ENCODE measurements around the gene STRN3. TPM values are rescaled to one million over a fixed set of nuclear protein-coding genes. Genes with fewer than 3 reads are reported as not detected.
"Not testable (repeated sequence)": the region's sequence is repeated elsewhere in the genome, so short reads cannot be mapped to it uniquely, and the experiment has no call there.

The STRN3 gene
- total RNA-seq, 2 experiments from 2014 or later: 21.8 to 24.1 TPM

DNA sequence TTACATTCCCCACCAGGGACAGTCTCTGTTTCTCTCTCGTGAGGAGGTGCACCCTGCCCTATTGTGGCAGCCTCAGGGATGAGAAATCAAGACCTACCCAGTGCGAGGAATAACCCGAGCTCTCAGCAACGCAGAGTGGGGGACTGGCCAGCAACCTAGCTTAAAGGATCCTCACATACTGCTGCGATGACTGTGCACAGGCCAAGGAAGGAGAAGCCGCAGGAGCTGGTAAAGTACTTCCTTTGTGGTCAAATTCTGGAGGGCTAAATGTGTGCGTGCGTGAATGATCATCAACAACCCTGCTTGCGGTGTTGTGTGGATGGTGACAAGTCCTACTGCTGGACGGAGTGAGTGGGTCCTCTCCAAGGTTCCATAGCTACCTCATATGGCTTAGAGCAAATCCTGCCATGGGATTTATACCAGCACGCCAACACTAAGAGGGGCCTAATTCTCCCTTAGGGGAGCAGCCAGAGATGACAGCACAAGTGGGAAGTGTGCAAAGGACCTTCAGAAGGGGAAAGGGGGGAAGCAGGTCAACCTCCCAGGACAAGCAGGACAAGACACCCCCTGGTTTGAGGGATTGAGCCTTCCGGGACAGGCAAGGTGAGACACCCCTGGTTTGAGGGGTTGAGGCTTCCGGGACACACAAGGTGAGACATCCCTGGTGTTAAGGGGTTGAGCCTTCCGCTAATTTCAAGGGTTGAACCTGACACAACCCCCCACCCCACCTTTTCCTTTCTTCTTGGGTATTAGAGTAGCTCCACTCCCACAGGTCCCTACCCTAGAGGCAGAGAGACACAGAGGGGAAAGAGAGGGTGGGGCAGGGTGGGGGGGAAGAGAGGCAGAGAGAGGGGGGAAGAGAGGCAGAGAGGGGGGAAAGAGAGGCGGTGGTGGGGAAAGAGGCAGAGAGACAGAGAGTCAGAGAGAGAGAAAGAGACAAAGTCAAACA, 59.5 kb downstream of the STRN3 start:
- Mint-ChIP-seq H3K9me3 (peaks cover 12% of the 10 kb centered on the region), H3K36me3 (peaks cover 46% of the 10 kb centered on the region)

DNA sequence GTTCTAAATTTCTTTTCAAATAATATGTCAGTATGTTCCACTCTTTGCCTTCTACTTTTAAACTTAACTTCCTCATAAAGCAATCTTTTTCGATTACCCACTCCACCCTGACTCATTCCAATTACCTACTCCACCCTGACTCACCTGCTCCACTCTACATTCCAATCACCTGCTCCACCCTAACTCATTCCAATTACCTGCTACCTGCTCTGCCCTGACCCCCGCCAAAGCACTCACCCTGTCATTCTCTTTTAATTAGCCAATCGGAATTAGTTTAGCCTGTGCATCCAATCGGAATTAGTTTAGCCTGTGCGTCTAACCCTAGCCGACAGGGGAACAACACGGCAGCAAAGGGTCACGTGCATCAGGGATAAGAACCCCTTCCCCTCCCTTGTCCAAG, 60.3 kb downstream of the STRN3 start:
- DNase-seq; H3K4me3 Mint-ChIP-seq; H3K27ac Mint-ChIP-seq; H3K27me3 Mint-ChIP-seq; POLR2A ChIA-PET; ATAC-seq (ENCODE audit: low read depth): not testable (repeated sequence)
- peaks cover 43% of the 10 kb centered on the region for H3K36me3 Mint-ChIP-seq
- H3K4me1 Mint-ChIP-seq: peaks cover 13% of the 10 kb centered on the region
- H3K9me3 Mint-ChIP-seq: peaks cover 12% of the 10 kb centered on the region

More for the DNA sequence above, 59.5 kb downstream of the STRN3 start:
- ATAC-seq (ENCODE audit: low read depth) (no peak), DNase-seq (no peak)
- Mint-ChIP-seq H3K4me3 (no peak overlapping the region), H3K27me3 (no peaks in the 10 kb centered on the region), H3K4me1 (peaks cover 13% of the 10 kb centered on the region), H3K27ac (no peak overlapping the region)
- POLR2A ChIA-PET: no interaction called here

DNA sequence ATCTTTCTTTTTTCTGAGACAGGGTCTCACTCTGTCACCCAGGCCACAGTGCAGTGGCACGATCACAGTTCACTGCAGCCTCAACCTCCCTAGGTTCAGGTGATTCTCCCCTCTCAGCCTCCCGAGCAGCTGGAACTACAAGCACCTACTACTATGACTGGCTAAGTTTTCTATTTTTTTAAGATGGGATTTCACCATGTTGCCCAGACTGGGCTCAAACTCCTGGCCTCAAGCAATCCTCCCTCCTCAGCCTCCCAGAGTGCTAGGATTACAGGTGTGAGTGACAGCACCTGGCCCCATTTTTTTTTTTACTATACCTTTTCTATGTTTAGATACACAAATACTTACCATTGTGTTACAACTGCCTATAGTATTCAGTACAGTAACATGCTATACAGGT, 63.6 kb downstream of the STRN3 start:
- H3K27me3 Mint-ChIP-seq; H3K27ac Mint-ChIP-seq; H3K4me3 Mint-ChIP-seq; ATAC-seq (ENCODE audit: low read depth); DNase-seq; POLR2A ChIA-PET: not testable (repeated sequence)
- peaks cover 13% of the 10 kb centered on the region for H3K4me1 Mint-ChIP-seq
- peaks cover 52% of the 10 kb centered on the region for H3K36me3 Mint-ChIP-seq
- peaks cover 12% of the 10 kb centered on the region for H3K9me3 Mint-ChIP-seq

DNA sequence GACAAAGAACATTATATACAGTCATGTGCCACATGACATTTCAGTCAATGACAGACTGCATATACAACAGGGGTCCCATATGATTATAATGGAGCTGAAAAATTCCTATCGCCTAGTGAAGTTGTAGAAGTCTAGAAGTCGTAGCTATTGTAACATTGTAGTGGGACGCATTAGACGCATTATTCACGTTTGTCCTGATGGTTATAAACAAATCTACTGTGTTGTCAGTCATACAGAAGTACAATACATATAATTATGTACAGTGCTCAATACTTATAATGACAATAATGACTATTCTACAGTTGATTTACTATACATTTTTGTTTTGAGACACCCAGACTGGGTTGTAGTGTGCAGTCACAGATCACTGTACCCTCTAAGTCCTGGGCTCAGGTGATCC, 64.8 kb downstream of the STRN3 start:
- Mint-ChIP-seq H3K4me1 (peaks cover 10% of the 10 kb centered on the region), H3K27ac (no peak overlapping the region), H3K36me3 (peaks cover 43% of the 10 kb centered on the region), H3K27me3 (no peaks in the 10 kb centered on the region), H3K4me3 (no peak overlapping the region), H3K9me3 (peaks cover 8% of the 10 kb centered on the region)
- ATAC-seq (ENCODE audit: low read depth) (no peak), DNase-seq (no peak)
- POLR2A ChIA-PET: no interaction called here

DNA sequence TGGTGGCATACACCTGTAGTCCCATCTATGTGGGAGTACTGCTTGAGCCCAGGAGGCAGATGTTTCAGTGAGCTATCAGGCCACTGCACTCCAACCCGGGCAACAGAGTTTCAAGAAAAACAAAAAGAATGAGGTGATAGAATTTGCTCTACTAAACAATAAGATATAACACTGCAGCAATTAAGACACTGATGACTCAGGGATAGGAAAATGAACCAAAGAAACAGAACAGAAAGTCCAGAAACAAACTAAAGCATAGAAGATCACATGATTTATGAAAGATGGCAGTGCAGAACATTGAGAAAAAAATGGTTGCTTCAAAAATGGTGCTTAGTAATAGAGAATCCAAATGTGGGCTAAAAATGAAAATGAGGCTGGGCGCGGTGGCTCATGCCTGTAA, 66.0 kb downstream of the STRN3 start:
- peaks cover 2% of the 10 kb centered on the region for H3K9me3 Mint-ChIP-seq
- no peaks in the 10 kb centered on the region for H3K27me3 Mint-ChIP-seq
- DNase-seq: no peak
- POLR2A ChIA-PET: no interaction called here
- H3K36me3 Mint-ChIP-seq: peaks cover 37% of the 10 kb centered on the region
- peaks cover 10% of the 10 kb centered on the region for H3K4me1 Mint-ChIP-seq
- H3K27ac Mint-ChIP-seq: no peak overlapping the region
- no peak for ATAC-seq (ENCODE audit: low read depth)
- no peak overlapping the region for H3K4me3 Mint-ChIP-seq

DNA sequence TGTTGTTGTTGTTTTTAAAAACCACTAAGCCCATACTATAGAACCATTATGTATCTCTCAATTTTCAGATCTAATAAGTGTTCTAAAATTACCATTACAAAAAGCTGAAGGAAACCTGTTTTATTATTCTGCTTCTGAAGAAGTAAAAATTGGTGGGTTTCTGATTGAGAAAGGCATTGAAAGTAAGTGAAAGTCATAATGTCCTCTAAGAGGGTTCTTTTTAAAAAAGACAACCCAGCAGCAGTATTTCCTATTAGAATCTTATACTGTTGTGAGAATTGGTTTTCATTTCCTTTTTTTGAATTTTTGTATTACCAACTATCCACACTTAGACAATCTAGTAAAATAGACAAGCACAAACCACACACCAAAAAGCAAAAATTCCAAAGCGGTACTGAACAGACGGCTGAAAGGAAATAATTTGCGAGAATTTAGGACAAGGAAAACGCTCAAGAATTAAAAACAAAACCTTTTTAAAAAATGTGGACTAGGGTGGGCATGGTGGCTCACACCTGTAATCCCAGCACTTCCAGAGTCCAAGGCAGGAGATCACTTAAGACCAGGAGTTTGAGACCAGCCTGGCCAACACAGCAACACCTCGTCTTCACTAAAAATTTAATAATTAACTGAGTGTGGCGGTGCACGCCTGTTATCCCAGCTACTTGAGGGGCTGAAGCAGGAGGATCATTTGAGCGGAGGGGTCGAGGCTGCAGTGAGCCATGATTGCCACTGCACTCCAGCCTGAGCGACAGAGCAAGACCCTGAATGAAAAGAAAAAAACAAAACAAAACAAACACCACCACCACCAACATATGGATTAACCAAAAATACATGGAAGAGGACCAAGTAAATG, 67.4 kb downstream of the STRN3 start:
- H3K36me3 Mint-ChIP-seq: peaks cover 29% of the 10 kb centered on the region
- no peak overlapping the region for H3K27ac Mint-ChIP-seq
- no peaks in the 10 kb centered on the region for H3K9me3 Mint-ChIP-seq
- DNase-seq (no peak), ATAC-seq (ENCODE audit: low read depth) (no peak)
- H3K27me3 Mint-ChIP-seq: no peaks in the 10 kb centered on the region
- H3K4me1 Mint-ChIP-seq: peaks cover 8% of the 10 kb centered on the region
- POLR2A ChIA-PET: no interaction called here
- H3K4me3 Mint-ChIP-seq: no peak overlapping the region

DNA sequence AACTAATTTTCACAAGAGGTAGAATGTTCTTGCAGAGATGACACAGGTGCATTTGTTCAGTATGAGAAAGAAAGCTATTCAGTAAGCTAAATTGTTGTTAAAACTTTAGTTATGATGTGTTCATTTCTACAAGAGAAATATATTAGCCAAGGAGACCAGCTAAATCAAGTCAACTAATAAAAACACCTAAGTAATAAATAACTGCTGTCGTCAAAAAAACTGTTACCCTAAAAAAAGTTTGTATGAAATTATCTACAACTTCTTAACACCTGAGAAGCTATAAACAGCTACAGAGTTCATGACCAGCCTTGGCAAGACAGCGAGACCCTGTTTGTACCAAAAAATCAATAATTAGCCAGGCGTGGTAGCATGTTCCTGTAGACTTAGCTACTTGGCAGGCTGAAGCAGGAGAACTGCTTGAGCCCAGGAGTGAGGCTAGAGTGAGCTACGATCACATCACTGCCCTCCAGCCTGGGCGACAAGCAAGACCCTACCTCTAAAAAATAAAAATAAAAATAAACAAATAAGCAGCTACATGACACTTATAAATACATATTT, 68.3 kb downstream of the STRN3 start:
- Mint-ChIP-seq H3K4me1 (peaks cover 7% of the 10 kb centered on the region), H3K36me3 (peaks cover 29% of the 10 kb centered on the region), H3K27ac (no peak overlapping the region), H3K4me3 (no peak overlapping the region), H3K9me3 (no peaks in the 10 kb centered on the region), H3K27me3 (no peaks in the 10 kb centered on the region)
- POLR2A ChIA-PET: no interaction called here
- DNase-seq (no peak), ATAC-seq (ENCODE audit: low read depth) (no peak)

DNA sequence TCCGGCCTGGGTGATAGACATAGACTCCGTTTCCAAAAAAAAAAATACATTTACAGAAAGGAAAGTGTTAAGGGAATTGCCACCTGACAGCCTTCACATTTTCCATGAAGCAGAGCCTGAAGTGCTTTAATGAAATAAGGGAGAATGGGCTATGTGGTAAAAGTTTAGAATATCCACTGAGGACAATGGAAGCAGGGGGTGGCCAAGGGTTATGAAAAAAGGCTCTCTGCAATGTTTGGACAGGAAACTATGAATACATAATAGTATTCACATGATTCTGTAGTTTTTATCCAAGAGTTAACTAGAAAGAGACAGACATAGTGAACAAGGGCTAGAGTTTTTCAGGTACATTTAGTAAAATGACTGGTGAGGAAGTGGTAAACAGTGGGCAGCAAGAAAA, 76.5 kb downstream of the STRN3 start:
- H3K4me3 Mint-ChIP-seq: no peak overlapping the region
- H3K4me1 Mint-ChIP-seq: peaks cover 5% of the 10 kb centered on the region
- H3K27me3 Mint-ChIP-seq: no peaks in the 10 kb centered on the region
- no peak overlapping the region for H3K27ac Mint-ChIP-seq
- POLR2A ChIA-PET: no interaction called here
- H3K36me3 Mint-ChIP-seq: peaks cover 29% of the 10 kb centered on the region
- H3K9me3 Mint-ChIP-seq: no peaks in the 10 kb centered on the region
- ATAC-seq (ENCODE audit: low read depth) (no peak), DNase-seq (no peak)

DNA sequence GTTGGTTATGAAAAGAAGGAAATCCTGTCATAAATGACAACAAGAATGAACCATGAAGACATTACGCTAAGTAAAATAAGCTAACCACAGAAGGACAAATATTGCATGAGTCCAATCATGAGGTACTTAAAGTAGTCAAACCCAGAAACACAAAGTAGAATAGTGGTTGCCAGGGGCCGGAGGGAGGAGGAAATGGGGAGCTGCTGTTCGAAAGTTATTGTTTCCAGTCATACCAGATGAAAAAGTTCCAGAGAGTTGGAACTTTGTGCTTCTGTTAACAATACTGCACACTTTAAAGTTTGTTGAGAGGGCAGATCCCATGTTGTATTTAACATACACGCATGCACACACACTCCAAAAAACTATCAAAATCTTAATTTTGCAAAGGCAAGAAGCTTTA, 82.5 kb downstream of the STRN3 start:
- no peak overlapping the region for H3K27ac Mint-ChIP-seq
- no peak for ATAC-seq (ENCODE audit: low read depth)
- H3K4me3 Mint-ChIP-seq: no peak overlapping the region
- no peaks in the 10 kb centered on the region for H3K4me1 Mint-ChIP-seq
- peaks cover 24% of the 10 kb centered on the region for H3K36me3 Mint-ChIP-seq
- DNase-seq: no peak
- H3K9me3 Mint-ChIP-seq: no peaks in the 10 kb centered on the region
- POLR2A ChIA-PET: no interaction called here
- no peaks in the 10 kb centered on the region for H3K27me3 Mint-ChIP-seq

DNA sequence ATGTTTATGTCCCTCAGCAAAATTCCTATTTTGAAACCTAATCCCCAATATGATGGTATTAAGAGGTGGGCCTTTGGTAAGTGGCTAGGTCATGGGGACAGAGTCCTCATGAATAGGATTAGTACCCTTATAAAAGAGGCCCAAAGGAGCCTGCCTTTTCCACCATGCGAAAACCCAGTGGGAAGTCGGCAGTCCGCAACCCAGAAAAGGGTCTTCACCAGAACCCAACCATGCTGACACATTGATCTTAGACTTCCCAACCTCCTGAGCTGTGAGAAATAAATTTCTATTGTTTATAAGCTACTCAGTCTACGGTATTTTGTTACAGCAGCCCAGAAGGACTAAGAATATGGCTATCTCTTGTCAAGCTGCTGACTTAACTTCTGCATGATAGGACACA, 85.3 kb downstream of the STRN3 start:
- POLR2A ChIA-PET: no interaction called here
- H3K4me3 Mint-ChIP-seq: no peak overlapping the region
- H3K27ac Mint-ChIP-seq: no peak overlapping the region
- peaks cover 18% of the 10 kb centered on the region for H3K36me3 Mint-ChIP-seq
- no peaks in the 10 kb centered on the region for H3K27me3 Mint-ChIP-seq
- no peak for DNase-seq
- ATAC-seq (ENCODE audit: low read depth): no peak
- no peaks in the 10 kb centered on the region for H3K4me1 Mint-ChIP-seq
- H3K9me3 Mint-ChIP-seq: no peaks in the 10 kb centered on the region

DNA sequence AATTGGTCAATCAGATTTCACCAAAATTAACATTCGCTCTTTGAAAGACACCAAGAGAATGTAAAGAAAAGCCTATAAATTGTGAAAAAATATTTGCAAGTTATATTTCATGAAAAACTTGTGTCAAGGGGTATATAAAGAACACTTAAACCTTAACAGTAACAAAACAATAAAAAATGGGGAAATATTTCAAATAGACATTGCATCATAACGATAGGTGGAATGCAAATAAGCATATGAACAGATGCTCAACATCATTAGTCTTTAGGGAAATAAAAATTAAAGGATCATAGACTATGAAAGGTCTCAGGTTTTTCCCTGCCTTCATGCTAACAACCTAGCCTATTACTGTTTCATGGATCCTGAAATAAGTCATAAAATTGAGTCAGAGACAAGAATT, 87.6 kb downstream of the STRN3 start:
- ATAC-seq (ENCODE audit: low read depth) (no peak), DNase-seq (no peak)
- POLR2A ChIA-PET: no interaction called here
- Mint-ChIP-seq H3K4me1 (no peaks in the 10 kb centered on the region), H3K9me3 (no peaks in the 10 kb centered on the region), H3K27me3 (no peaks in the 10 kb centered on the region), H3K4me3 (no peak overlapping the region), H3K36me3 (peaks cover 19% of the 10 kb centered on the region), H3K27ac (no peak overlapping the region)

DNA sequence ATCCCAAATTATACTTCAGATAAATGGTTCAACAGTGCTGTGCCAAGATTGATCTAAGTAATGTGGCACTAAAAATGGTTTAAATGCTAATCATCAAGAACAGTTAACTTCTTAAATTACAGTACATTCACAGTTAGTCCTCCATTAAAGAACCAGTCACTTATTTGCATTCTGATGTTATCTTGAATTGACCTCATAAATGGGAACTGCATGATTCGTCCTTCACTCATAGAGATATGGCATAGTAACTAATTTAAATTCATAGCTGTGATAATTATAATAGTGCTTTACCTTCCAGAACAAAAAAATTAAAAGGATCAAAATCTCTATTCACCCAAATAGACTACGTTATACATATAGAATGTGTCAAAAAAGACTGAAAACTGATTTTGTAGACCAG, 90.7 kb downstream of the STRN3 start:
- POLR2A ChIA-PET: no interaction called here
- H3K9me3 Mint-ChIP-seq: no peaks in the 10 kb centered on the region
- H3K27me3 Mint-ChIP-seq: no peaks in the 10 kb centered on the region
- peaks cover 11% of the 10 kb centered on the region for H3K36me3 Mint-ChIP-seq
- H3K4me1 Mint-ChIP-seq: no peaks in the 10 kb centered on the region
- DNase-seq (no peak), ATAC-seq (ENCODE audit: low read depth) (no peak)
- H3K4me3 Mint-ChIP-seq: no peak overlapping the region
- H3K27ac Mint-ChIP-seq: no peak overlapping the region

DNA sequence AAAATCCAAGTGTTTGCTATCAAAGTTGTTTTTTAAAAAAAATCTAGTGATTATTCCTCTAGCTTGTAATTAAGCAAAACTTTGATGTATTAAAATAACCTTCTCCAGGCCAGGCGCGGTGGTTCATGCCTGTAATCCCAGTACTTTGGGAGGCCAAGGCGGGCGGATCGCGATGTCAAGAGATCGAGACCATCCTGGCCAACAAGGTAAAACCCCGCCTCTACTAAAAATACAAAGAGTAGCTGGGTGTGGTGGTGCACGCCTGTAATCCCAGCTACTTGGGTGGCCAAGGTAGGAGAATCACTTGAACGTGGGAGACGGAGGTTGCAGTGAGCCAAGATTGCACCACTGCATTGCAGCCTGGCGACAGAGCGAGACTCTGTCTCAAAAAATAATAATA, 92.2 kb downstream of the STRN3 start:
- H3K9me3 Mint-ChIP-seq; H3K27ac Mint-ChIP-seq; H3K27me3 Mint-ChIP-seq; H3K36me3 Mint-ChIP-seq; H3K4me3 Mint-ChIP-seq; H3K4me1 Mint-ChIP-seq; ATAC-seq (ENCODE audit: low read depth); POLR2A ChIA-PET; DNase-seq: not testable (repeated sequence)
